GM12878 (cell line): ENCODE measurements around the gene LHFPL2. TPM values are rescaled to one million over a fixed set of nuclear protein-coding genes. Genes with fewer than 3 reads are reported as not detected.

Experiments used
- ATAC-seq: fragments of 200-7000 bp; cut with Tn5 transposase; 3 replicates; pipeline ENCODE4 v1.9.1; 2020; ENCODE audit warnings: mild to moderate bottlenecking, moderate library complexity
- BruUV-seq: library from RNA; stranded (reverse); fragments of 400-500 nt; replicated peaks from 2 replicates; lab custom pipeline; 2021; lab: Mats Ljungman, UMichigan
- CTCF ChIA-PET: fragments of 300-600 bp; sonication (Branson Sonifier 250); formaldehyde crosslinking; extraction: SDS; loops from one replicate; lab custom pipeline; 2021; ENCODE audit warnings: inconsistent platforms; lab: Yijun Ruan, JAX
- POLR2A ChIA-PET: fragments of 350-600 bp; formaldehyde crosslinking; extraction: SDS; loops from one replicate; lab custom pipeline; 2021; ENCODE audit warnings: inconsistent platforms; lab: Charles Lee
- RAD21 ChIA-PET: fragments of 300-600 bp; sonication (Branson Sonifier 250); formaldehyde crosslinking; loops from one replicate; lab custom pipeline; 2023; ENCODE audit warnings: antibody characterized with exemption; ENCODE audit not compliant: unreplicated experiment; lab: Charles Lee
- SMC1A ChIA-PET: fragments of 300-600 bp; sonication (Branson Sonifier 250); formaldehyde crosslinking; loops from one replicate; lab custom pipeline; 2023; ENCODE audit not compliant: unreplicated experiment, uncharacterized antibody; lab: Charles Lee
- DNase-seq: peaks from one replicate; pipeline ENCODE4 v3.0.0-alpha.2; 2011; ENCODE audit warnings: low read depth, low spot score
- FAIRE-seq: peaks from 3 replicates; lab custom pipeline; 2011; peaks lifted over from hg19 to GRCh38; lab: Jason Lieb, UNC
- H2AFZ ChIP-seq: 2 replicates; pipeline ENCODE4 v1.6.0; 2011; ENCODE audit warnings: low read depth, low read length, control low read depth; ENCODE audit not compliant: control insufficient read depth
- H3K27ac ChIP-seq: 2 replicates; pipeline ENCODE4 v1.5.1; 2011; ENCODE audit warnings: control low read depth; ENCODE audit not compliant: control insufficient read depth, insufficient read depth
- H3K27me3 ChIP-seq, 2 experiments: replicated peaks in 1 of 2; 2 replicates each; pipeline versions ENCODE4 v1.6.0 to v1.6.1; 2011; ENCODE audit warnings: low read length in 1 of 2; ENCODE audit not compliant: control insufficient read depth in 2 of 2, insufficient read depth in 2 of 2
- H3K36me3 ChIP-seq, 2 experiments: 2 replicates each; pipeline ENCODE4 v1.5.1; 2011; ENCODE audit warnings: low read length in 1 of 2; ENCODE audit not compliant: control insufficient read depth in 2 of 2, insufficient read depth in 2 of 2
- H3K4me1 ChIP-seq: 2 replicates; pipeline ENCODE4 v1.6.1; 2011; ENCODE audit warnings: mild to moderate bottlenecking, low read length, moderate library complexity, mixed read lengths; ENCODE audit not compliant: control insufficient read depth, insufficient read depth
- H3K4me2 ChIP-seq: 2 replicates; pipeline ENCODE4 v1.6.0; 2011; ENCODE audit warnings: control low read depth; ENCODE audit not compliant: control insufficient read depth, insufficient read depth
- H3K4me3 ChIP-seq: fragments of 200-600 bp; sonication (generic); 2 replicates; pipeline ENCODE4 v1.5.1; 2016
- H3K79me2 ChIP-seq: 2 replicates; pipeline ENCODE4 v1.6.0; 2011; ENCODE audit warnings: low read length; ENCODE audit not compliant: control insufficient read depth, insufficient read depth
- H3K9ac ChIP-seq: 2 replicates; pipeline ENCODE4 v1.8.0; 2011; ENCODE audit warnings: low read length, control low read depth, mixed read lengths; ENCODE audit not compliant: control insufficient read depth, insufficient read depth
- H3K9me3 ChIP-seq: replicated peaks from 3 replicates; pipeline ENCODE4 v1.5.1; 2011; ENCODE audit warnings: mild to moderate bottlenecking, low read length; ENCODE audit not compliant: control insufficient read depth, insufficient read depth
- H4K20me1 ChIP-seq: 2 replicates; pipeline ENCODE4 v1.6.0; 2011; ENCODE audit not compliant: control insufficient read depth, insufficient read depth
- CEBPB ChIP-seq, 2 experiments: fragments of 150-350 bp in 1 of 2; IDR thresholded peaks; 2 replicates each; pipeline ENCODE4 v1.6.1; 2012 to 2014; ENCODE audit warnings: low read depth in 2 of 2, low read length in 2 of 2, borderline replicate concordance in 1 of 2, inconsistent platforms in 1 of 2
- NFYB ChIP-seq: IDR thresholded peaks from 2 replicates; pipeline ENCODE4 v1.6.1; 2011; ENCODE audit warnings: low read depth, mild to moderate bottlenecking, low read length, improper control_type of control experiment, moderate library complexity; ENCODE audit not compliant: insufficient read depth
- NR2C2 ChIP-seq: IDR thresholded peaks from 2 replicates; pipeline ENCODE4 v1.6.1; 2011; ENCODE audit warnings: borderline replicate concordance, low read depth; ENCODE audit not compliant: control insufficient read depth, insufficient read length
- POU2F2 ChIP-seq: IDR thresholded peaks from 3 replicates; pipeline ENCODE4 v1.6.1; 2011; ENCODE audit warnings: low read depth, mild to moderate bottlenecking, low read length, borderline replicate concordance
- RCOR1 ChIP-seq: conservative IDR thresholded peaks from 2 replicates; pipeline ENCODE4 v1.6.1; 2012; ENCODE audit warnings: low read depth, low read length, improper control_type of control experiment
- RUNX3 ChIP-seq: IDR thresholded peaks from 2 replicates; pipeline ENCODE4 v1.6.1; 2012; ENCODE audit warnings: low read length, inconsistent platforms
- SMARCA5 ChIP-seq: fragments of 450-650 bp; IDR thresholded peaks from 2 replicates; pipeline ENCODE4 v1.6.1; 2017; ENCODE audit warnings: mild to moderate bottlenecking
- ZNF207 ChIP-seq: fragments of 450-650 bp; IDR thresholded peaks from 2 replicates; pipeline ENCODE4 v1.6.1; 2014; ENCODE audit warnings: antibody characterized with exemption, mild to moderate bottlenecking, borderline replicate concordance
- WGBS: methylation state at CpG from one replicate; pipeline ENCODE4 v1.1.6; 2016; ENCODE audit warnings: low lambda C conversion rate; ENCODE audit not compliant: insufficient replicate concordance, insufficient coverage; ENCODE audit errors: missing lambda C conversion rate; 5-methylcytosine and 5-hydroxymethylcytosine counted together
- in situ Hi-C: fragments of 300-500 bp; cut with MboI; formaldehyde crosslinking; loops from 9 replicates; pipeline ENCODE4 v1.14.3; 2018; ENCODE audit warnings: mixed read lengths
- intact Hi-C: fragments of 100-400 bp; cut with micrococcal nuclease; formaldehyde crosslinking; loops from one replicate; pipeline ENCODE4 v1.14.2; 2022; ENCODE audit not compliant: unreplicated experiment
- polyA plus RNA-seq, 11 experiments: library from polyadenylated mRNA; depleted of rRNA in 4 of 11; unstranded in 6 of 11; stranded (reverse) in 5 of 11; fragments of >200 nt; fragmentation: Nextera tagmentation in 4 of 11; fragmentation: Illumina TruSeq in 1 of 11; extraction: Ambion mirVana in 4 of 11; extraction: Trizol in 1 of 11; gene quantifications; 1 replicate in 1 of 11; 2 replicates in 10 of 11; pipeline versions ENCODE4 v1.2.1 to v1.2.3, GENCODE V29; 2011 to 2016; ENCODE audit warnings: inconsistent platforms in 2 of 11, missing spikeins in 2 of 11, low read depth in 1 of 11
- total RNA-seq, 4 experiments: library from RNA; depleted of rRNA in 3 of 4; stranded (reverse); fragments of >200 nt in 3 of 4; fragmentation: Illumina TruSeq in 1 of 4; extraction: Trizol in 1 of 4; gene quantifications; 2 replicates each; pipeline versions ENCODE4 v1.2.1 to v1.2.3, GENCODE V29; 2013 to 2021
- TF ChIP-seq, protein P1 (sequence below): fragments of 450-650 bp; IDR thresholded peaks from 2 replicates; pipeline ENCODE4 v1.6.1; 2017; ENCODE audit warnings: borderline replicate concordance
- TF ChIP-seq, protein P2 (sequence below): fragments of 450-650 bp; IDR thresholded peaks from 2 replicates; pipeline ENCODE4 v1.6.1; 2017; ENCODE audit warnings: mild to moderate bottlenecking

Gene LHFPL2
- total and polyA plus RNA-seq, 10 of the 15 experiments (the other 5 are each of a cell fraction or from before 2014, with no cell fraction given) = 4.1 to 21.8 (median 12.5) TPM

GRCh38 chr5:78662323-78662722 is 13.8 kb upstream of the LHFPL2 start:
- H3K9me3 ChIP-seq = no peaks in the 10 kb centered on the region

More at GRCh38 chr5:78662323-78662722, 13.8 kb upstream of the LHFPL2 start:
- H3K4me3 ChIP-seq = no peak overlapping the region
- BruUV-seq = no TSS peak
- ChIA-PET CTCF (interaction anchor here (1.1 to 1.5 kb wide), 2 partner anchors 16 to 21 kb away, joined by 4 read pairs; no protein-coding TSS in a partner anchor), SMC1A (interaction anchor here (0.7 to 2.0 kb wide), 14 partner anchors 8 to 194 kb away, joined by 3 to 10 read pairs (median 3); no protein-coding TSS in a partner anchor), RAD21 (interaction anchor here (0.7 to 1.7 kb wide), 2 partner anchors 66 to 94 kb away, joined by 3 to 4 read pairs; no protein-coding TSS in a partner anchor), POLR2A (interaction anchor here (0.6 kb wide), 2 partner anchors 136 to 348 kb away, joined by 3 read pairs; no protein-coding TSS in a partner anchor)
- peak overlapping the region; percentile 44 for H3K4me2 ChIP-seq
- peaks cover 12% of the 10 kb centered on the region for H3K4me1 ChIP-seq
- DNase-seq (no peak), ATAC-seq (peak; percentile 67), FAIRE-seq (no peak)
- peak overlapping the region; percentile 61 for H3K27ac ChIP-seq
- no peaks in the 10 kb centered on the region for H3K27me3 ChIP-seq
- no peaks in the 10 kb centered on the region for H4K20me1 ChIP-seq
- no peaks in the 10 kb centered on the region for H3K36me3 ChIP-seq
- H3K9ac ChIP-seq = no peak overlapping the region
- no peaks in the 10 kb centered on the region for H3K79me2 ChIP-seq
- in situ Hi-C loops (no loop called here), intact Hi-C loops (no loop called here)
- no peak overlapping the region for H2AFZ ChIP-seq
- WGBS = 48% methylated on average over 1 of the region's 1 CpG
- no peak for TF ChIP-seq CEBPB (IDR thresholded peaks at IDR 0.05; ENCODE audit: borderline replicate concordance in 1 of 2, low read depth in 2 of 2, low read length in 2 of 2)
- TF ChIP-seq, protein P1, sequence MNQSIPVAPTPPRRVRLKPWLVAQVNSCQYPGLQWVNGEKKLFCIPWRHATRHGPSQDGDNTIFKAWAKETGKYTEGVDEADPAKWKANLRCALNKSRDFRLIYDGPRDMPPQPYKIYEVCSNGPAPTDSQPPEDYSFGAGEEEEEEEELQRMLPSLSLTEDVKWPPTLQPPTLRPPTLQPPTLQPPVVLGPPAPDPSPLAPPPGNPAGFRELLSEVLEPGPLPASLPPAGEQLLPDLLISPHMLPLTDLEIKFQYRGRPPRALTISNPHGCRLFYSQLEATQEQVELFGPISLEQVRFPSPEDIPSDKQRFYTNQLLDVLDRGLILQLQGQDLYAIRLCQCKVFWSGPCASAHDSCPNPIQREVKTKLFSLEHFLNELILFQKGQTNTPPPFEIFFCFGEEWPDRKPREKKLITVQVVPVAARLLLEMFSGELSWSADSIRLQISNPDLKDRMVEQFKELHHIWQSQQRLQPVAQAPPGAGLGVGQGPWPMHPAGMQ = no peak
- TF ChIP-seq NR2C2 = no peak
- TF ChIP-seq SMARCA5 = no peak
- no peak for TF ChIP-seq RCOR1
- peak; percentile 61 for TF ChIP-seq RUNX3
- no peak for TF ChIP-seq ZNF207
- 0 out of 3 replicates have a peak, but pooled peaks have one; percentile 12 for TF ChIP-seq POU2F2
- no peak for TF ChIP-seq NFYB
- TF ChIP-seq, protein P2, sequence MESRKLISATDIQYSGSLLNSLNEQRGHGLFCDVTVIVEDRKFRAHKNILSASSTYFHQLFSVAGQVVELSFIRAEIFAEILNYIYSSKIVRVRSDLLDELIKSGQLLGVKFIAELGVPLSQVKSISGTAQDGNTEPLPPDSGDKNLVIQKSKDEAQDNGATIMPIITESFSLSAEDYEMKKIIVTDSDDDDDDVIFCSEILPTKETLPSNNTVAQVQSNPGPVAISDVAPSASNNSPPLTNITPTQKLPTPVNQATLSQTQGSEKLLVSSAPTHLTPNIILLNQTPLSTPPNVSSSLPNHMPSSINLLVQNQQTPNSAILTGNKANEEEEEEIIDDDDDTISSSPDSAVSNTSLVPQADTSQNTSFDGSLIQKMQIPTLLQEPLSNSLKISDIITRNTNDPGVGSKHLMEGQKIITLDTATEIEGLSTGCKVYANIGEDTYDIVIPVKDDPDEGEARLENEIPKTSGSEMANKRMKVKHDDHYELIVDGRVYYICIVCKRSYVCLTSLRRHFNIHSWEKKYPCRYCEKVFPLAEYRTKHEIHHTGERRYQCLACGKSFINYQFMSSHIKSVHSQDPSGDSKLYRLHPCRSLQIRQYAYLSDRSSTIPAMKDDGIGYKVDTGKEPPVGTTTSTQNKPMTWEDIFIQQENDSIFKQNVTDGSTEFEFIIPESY = no peak
